ENCODE data around the gene HEPHL1.

Gene HEPHL1

GRCh38 chr11:94018721-94019120 is 2.4 kb upstream of the HEPHL1 start:
- DNase-seq (ENCODE audit: low spot score): no peak

DNA sequence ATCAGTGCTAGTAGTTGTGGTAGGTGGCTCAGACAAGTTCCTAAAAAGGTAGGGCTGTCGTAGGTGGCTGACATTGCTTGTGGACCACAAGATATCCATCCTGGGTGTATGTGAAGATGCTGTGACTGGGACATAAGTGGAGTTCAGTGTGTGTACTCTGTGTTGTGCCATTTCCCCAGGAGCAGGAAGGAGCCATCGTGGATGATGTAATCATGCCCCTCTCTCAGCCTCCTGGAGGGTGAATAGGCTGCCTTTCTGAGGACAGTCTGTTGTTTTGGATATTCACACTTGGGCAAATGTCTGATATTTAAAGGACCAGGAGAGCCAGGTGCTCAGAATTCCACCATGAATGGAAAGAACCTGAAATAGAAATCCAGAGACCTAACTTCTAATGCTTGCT is 2.7 kb downstream of the HEPHL1 start:
- no peak for DNase-seq (ENCODE audit: low spot score)

- DNase-seq (ENCODE audit: low spot score): no peak
These were observed 3.4 kb downstream of the HEPHL1 start for GRCh38 chr11:94024547-94024946.

DNA sequence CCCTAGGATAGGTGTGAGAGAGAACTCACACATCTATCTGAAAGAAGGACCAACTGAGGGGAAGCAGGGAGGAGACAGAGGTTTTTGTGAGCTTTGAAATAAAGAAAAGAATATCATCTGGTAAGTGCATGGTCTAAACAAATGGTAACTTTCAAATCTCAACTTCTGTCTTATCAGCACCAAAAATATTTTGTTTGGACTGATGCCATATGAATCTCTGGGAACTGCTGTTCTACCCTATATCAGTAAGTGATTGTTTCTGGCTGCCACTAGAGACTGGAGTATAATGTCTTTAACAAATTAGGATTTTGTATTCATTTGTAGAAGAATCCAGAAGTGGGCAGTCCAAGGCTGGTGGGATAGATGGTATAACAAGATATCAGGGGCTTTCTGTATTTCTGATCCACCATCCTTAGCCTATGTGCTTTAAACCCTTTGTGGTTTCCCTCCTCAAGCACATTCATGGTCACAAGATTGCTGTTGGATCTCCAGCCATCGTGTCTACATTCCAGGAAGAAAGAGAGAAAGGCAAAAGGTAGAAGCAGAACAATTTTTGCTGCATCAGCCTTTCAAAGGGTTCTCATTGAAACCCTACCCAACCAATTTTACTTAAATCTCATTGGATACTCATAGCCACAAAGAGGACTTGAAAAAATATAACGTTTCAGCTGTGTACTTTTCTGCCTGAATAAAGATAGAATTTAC is 4.7 kb downstream of the HEPHL1 start:
- DNase-seq (ENCODE audit: low spot score): no peak

DNA sequence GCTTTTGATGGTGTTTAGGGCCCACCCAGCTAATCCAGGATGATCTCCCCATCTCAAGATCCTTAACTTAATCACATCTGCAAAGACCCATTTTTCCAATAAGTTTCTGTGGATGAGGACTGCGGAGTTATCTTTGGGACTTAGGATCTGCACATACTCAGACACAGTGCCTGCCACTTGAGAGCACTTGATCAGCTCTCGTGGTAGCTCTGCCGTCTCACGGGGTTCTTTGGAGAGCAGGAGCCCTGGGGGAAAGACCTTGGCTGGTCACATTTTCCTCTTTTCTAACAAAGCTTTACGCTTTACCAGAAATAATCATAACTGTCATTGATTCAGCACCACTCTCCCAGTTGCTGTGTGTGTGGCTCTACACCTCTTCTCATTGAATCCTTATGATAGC is 6.1 kb downstream of the HEPHL1 start:
- DNase-seq (ENCODE audit: low spot score): no peak

GRCh38 chr11:94028436-94028835 is 7.3 kb downstream of the HEPHL1 start:
- DNase-seq (ENCODE audit: low spot score): peak; percentile 80

DNA sequence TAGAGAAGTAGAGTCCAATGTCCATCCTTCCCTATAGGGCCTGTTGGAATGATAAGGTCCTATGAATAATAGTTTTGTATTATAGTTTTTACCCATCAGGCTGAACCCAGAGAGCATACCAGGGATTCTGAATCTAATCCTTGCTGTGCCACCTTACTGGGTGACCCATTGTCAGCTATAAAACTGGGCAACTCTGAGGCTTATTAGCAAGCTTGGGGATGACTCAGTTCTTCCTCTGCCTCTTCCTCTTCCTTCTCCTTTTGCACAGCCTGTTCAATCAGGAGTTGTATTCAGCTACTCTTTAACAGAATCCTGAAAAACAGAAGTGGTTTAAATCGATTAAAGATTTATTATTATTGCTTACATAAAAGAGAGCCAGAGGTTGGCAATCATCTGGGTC is 8.9 kb downstream of the HEPHL1 start:
- DNase-seq (ENCODE audit: low spot score): no peak

DNA sequence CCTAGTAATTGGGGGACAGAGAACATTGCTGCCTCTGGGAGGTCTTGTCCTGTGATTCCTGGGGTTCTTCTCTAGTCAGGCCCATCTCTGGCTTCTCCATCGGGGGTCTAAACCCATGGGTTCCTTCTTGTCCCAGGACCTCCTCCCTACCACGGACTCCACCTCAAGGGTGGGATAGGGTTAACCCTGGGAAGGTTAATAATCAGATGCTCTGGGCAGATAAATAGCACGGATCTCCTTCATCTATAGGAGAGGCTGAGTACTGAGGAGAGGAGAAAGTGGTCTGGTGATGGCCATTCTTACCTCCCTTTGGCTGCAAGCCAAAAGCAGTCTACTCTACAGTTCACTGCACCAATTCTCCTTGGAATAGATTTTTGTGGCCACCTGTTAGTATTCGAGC is 10.5 kb downstream of the HEPHL1 start:
- DNase-seq (ENCODE audit: low spot score): no peak

- DNase-seq (ENCODE audit: low spot score): no peak
These were observed 10.9 kb downstream of the HEPHL1 start for GRCh38 chr11:94032066-94032465.

DNA sequence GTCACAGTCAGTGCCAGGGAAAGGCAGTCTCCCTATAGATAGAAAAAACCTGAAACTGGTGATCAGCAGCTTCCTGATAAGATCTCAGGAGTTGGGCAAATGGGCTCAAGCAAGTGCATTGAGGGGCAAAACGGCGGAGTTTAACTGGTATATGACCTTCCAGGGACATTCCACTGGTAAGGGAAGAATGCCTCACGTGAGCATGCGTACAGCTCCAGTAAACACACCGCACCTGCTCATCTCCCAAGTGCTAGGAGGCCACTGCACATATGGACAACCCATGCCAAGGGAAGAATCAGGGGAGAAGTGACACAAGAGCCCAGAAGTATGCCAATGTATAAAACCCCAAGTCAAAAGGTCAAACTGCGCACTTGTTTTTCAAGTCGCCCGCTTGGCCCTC is 11.6 kb downstream of the HEPHL1 start:
- DNase-seq (ENCODE audit: low spot score): no peak

GRCh38 chr11:94034207-94034606 is 13.1 kb downstream of the HEPHL1 start:
- no peak for DNase-seq (ENCODE audit: low spot score)

GRCh38 chr11:94036096-94036495 is 14.9 kb downstream of the HEPHL1 start:
- DNase-seq (ENCODE audit: low spot score): no peak

GRCh38 chr11:94043241-94043640 is 22.1 kb downstream of the HEPHL1 start:
- no peak for DNase-seq (ENCODE audit: low spot score)

GRCh38 chr11:94046796-94047195 is 25.6 kb downstream of the HEPHL1 start:
- DNase-seq (ENCODE audit: low spot score): no peak

- DNase-seq (ENCODE audit: low spot score): no peak
These were observed 27.0 kb downstream of the HEPHL1 start for GRCh38 chr11:94048032-94048709.

GRCh38 chr11:94049351-94049750 is 28.2 kb downstream of the HEPHL1 start:
- no peak for DNase-seq (ENCODE audit: low spot score)

DNA sequence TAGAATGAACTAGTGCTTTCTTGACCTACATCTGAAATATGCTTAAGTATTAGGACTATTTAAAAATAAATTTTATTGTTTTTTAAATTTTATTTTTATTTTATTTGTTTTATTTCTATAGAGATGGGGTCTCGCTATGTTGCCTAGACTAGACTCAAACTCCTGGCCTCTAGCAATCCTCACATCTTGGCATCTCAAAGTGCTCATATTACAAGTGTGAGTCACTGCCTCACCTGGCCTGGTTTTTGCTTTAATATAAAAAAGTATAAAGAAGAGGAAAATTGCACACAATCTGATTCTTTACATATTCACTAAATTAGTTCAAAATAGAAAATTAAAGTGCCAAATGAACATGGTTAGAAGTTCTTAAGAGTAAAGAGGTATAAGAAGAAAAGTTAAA is 37.5 kb downstream of the HEPHL1 start:
- DNase-seq (ENCODE audit: low spot score): no peak

- no peak for DNase-seq (ENCODE audit: low spot score)
These were observed 37.9 kb downstream of the HEPHL1 start for GRCh38 chr11:94059065-94059464.

GRCh38 chr11:94060401-94060800 is 39.2 kb downstream of the HEPHL1 start:
- DNase-seq (ENCODE audit: low spot score): no peak

- no peak for DNase-seq (ENCODE audit: low spot score)
These were observed 41.2 kb downstream of the HEPHL1 start for GRCh38 chr11:94062360-94062759.

- no peak for DNase-seq (ENCODE audit: low spot score)
These were observed 45.8 kb downstream of the HEPHL1 start for GRCh38 chr11:94066901-94067429.

- peak; percentile 1 for DNase-seq (ENCODE audit: low spot score)
These were observed 47.6 kb downstream of the HEPHL1 start for GRCh38 chr11:94068764-94069163.

DNA sequence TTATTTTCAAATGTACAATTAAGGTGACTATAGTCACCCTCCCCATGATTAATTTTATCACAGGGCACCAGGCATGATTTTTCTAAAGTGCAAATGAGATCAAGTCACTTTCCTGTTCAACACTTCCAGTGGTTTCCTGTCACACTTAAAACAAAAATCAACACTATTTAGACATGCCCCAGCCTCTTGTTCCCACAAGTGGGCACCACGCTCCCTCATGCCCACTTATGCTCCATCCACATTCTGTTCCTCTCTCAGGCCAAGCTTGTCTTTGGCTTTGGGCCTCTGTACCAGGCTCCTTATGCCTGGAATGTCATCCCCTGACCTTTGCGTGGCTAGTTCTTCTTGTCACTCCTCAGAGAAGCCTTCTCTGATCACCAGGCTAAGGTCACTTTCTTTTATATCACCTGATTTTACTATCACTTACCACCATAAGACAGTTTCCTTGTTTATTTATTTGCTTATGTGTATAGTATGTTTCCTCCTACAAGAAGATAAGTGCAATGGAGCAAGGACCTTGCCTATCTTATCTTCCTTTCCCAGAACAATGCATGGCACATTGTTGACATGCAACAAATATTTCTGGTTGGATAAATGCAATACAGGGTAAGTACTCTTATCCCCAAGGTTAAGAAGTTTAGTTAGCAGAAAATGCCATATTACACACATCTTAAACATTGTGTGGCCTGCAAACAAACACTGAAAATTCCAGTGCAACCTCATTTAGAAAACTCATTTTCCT is 56.6 kb downstream of the HEPHL1 start:
- DNase-seq (ENCODE audit: low spot score): no peak
